Measurements from ENCODE around the gene SPEG.

Gene SPEG

DNA sequence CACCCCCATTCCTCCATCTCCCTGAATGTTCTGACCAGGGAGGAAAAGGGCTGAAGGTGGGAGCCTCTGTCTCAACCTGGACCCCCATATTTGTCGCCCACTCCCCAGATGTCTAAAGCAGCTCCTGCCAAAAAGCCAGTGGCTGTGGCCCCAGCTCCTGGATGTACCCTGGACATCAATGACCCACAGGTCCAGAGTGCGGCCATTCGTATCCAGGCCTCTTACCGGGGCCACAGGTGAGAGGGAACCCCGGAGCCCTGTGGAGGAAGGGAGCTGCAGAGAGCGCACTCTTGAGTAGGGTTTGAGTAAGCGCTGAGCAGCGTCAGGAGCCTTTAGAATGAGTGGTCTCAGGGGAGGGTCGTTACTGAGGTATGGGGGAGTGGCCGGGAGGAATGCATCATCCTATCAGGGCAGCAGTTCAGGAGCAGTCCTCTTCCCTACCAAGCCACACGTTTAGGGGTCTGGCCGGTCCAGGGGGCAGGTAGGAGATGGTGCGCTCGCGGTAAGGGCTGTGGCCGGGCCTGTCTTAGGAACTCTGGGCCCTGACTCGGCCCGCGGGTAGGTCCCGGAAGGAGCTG, 61.7 kb downstream of the SPEG start:
- no peak for DNase-seq (ENCODE audit: low read depth)
- H3K4me3 ChIP-seq (ENCODE audit: low read depth, low read length) = no peak overlapping the region
- TF ChIP-seq CTCF (IDR thresholded peaks at IDR 0.05; ENCODE audit: control insufficient read depth, extremely low read depth, insufficient read depth) = no peak

DNA sequence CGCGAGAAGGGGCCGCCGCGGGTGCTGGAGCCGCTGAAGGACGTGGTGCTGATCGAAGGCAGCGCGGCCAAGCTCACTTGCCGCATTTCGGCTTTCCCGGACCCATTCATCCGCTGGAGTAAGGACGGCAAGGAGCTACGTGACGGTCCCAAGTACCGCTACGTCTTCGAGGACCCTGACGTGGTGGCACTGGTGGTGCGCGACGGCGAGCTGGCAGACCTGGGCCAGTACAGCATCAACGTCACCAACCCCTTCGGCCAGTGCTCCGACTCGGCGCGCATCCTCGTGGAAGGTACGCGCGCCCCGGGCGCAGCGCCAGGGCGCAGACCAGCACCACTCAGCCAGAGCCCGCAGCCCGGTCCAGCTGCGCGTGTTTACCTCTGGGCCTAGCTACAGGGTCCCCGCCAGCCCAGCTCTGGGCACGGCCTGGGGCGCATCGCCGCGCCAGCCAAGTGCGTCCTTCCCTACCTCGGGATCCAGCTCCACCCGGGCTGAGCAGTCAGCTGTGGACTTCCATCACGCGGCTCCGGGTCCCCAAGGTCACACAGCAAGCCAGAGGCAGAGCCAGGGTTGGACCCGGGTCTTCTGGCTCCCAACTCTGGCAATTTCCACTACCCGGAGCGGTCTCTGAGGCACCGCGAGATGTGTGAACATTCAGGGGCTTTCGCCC, 62.3 kb downstream of the SPEG start:
- DNase-seq (ENCODE audit: low read depth) = no peak
- no peak overlapping the region for H3K4me3 ChIP-seq (ENCODE audit: low read depth, low read length)
- no peak for TF ChIP-seq CTCF (IDR thresholded peaks at IDR 0.05; ENCODE audit: control insufficient read depth, extremely low read depth, insufficient read depth)

DNA sequence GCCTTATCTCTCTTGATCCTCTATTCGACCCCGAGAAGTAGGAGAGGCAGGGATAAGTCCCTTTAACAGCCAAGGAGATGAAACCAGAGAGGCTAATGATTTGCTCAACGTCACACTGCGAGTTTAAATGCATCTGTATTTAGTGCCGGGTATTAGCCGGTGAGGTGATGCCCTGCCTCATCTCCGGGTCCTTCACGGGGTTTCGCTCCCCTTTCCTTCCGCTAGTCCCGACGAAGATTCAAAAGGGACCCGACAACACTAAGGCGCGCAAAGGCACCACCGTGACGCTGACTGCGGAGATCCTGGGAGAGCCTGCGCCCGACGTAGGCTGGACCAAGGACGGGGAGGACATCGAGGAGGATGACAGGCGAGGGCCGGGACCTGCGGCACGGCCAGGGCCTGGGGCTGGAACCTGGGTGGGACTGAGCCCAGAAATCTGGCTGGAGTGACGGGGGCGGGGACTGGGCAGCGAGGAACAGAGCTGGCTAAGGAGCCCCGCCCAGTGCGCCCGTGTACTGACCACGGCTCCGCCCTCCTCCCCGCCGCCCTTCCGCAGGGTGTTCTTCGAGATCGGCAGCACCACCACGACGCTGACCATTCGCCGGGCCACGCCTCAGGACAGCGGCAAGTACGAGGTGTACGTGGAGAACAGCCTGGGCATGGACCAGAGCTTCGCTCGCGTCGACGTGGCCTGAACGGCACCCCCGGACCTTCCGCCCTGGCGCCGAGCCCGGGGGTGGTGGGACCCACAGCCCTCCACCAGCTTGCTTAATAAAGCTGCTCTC, 63.0 kb downstream of the SPEG start:
- TF ChIP-seq CTCF (IDR thresholded peaks at IDR 0.05; ENCODE audit: control insufficient read depth, extremely low read depth, insufficient read depth) = no peak
- DNase-seq (ENCODE audit: low read depth) = peak; percentile 23
- peak overlapping the region; percentile 94 for H3K4me3 ChIP-seq (ENCODE audit: low read depth, low read length)

- H3K4me3 ChIP-seq (ENCODE audit: low read depth, low read length) = peak within 1 kb of the TSS; percentile 94
- TF ChIP-seq CTCF (IDR thresholded peaks at IDR 0.05; ENCODE audit: control insufficient read depth, extremely low read depth, insufficient read depth) = no peak
- peak; percentile 91 for DNase-seq (ENCODE audit: low read depth)
Measured at GRCh38 chr2:219498280-219499057, 63.8 kb downstream of the SPEG start, which contains the start of gene GMPPA. Gene GMPPA (plus strand): TSS chr2:219498891. CDS start chr2:219499976, 1,085 bp downstream.

GRCh38 chr2:219499058-219499307, 64.3 kb downstream of the SPEG start:
- DNase-seq (ENCODE audit: low read depth) = no peak
- peak overlapping the region; percentile 94 for H3K4me3 ChIP-seq (ENCODE audit: low read depth, low read length)
- no peak for TF ChIP-seq CTCF (IDR thresholded peaks at IDR 0.05; ENCODE audit: control insufficient read depth, extremely low read depth, insufficient read depth)

- TF ChIP-seq CTCF (IDR thresholded peaks at IDR 0.05; ENCODE audit: control insufficient read depth, extremely low read depth, insufficient read depth) = no peak
- H3K4me3 ChIP-seq (ENCODE audit: low read depth, low read length) = peak overlapping the region; percentile 94
- no peak for DNase-seq (ENCODE audit: low read depth)
Measured at GRCh38 chr2:219499555-219499954, 64.9 kb downstream of the SPEG start.

Data from LNCaP clone FGC (cell line).